HG03159 (cell line): ENCODE results near the gene SCIN.

ENCODE experiments used
- ATAC-seq: cut with Tn5 transposase; IDR thresholded peaks from one replicate; pipeline ENCODE4 v1.9.1; 2021; ENCODE audit warnings: mild to moderate bottlenecking, moderate library complexity; ENCODE audit not compliant: unreplicated experiment

The SCIN gene

GRCh38 chr7:12567015-12567414 lies 3.5 kb upstream of the SCIN start:
- peak; percentile 85 for ATAC-seq

GRCh38 chr7:12569673-12570072 lies 847 bp upstream of the SCIN start:
- ATAC-seq: peak; percentile 31

- peak; percentile 27 for ATAC-seq
Observed at GRCh38 chr7:12570168-12570533, 369 bp upstream of the SCIN start.

- no peak for ATAC-seq
Observed at GRCh38 chr7:12571691-12572090, 1.2 kb downstream of the SCIN start.

GRCh38 chr7:12572941-12573575 lies 2.5 kb downstream of the SCIN start:
- ATAC-seq: no peak

GRCh38 chr7:12573885-12574284 lies 3.4 kb downstream of the SCIN start:
- no peak for ATAC-seq

- no peak for ATAC-seq
Observed at GRCh38 chr7:12578930-12579640, 8.6 kb downstream of the SCIN start.

GRCh38 chr7:12581897-12582296 lies 11.4 kb downstream of the SCIN start:
- no peak for ATAC-seq

GRCh38 chr7:12582362-12582761 lies 11.8 kb downstream of the SCIN start:
- no peak for ATAC-seq

GRCh38 chr7:12583176-12583575 lies 12.7 kb downstream of the SCIN start:
- no peak for ATAC-seq

- no peak for ATAC-seq
Observed at GRCh38 chr7:12583922-12584321, 13.4 kb downstream of the SCIN start.

- ATAC-seq: peak; percentile 98
Observed at GRCh38 chr7:12584930-12585329, 14.4 kb downstream of the SCIN start.

GRCh38 chr7:12586271-12586670 lies 15.8 kb downstream of the SCIN start:
- ATAC-seq: no peak

GRCh38 chr7:12588259-12588904 lies 17.9 kb downstream of the SCIN start:
- no peak for ATAC-seq

GRCh38 chr7:12590559-12590958 lies 20.0 kb downstream of the SCIN start:
- ATAC-seq: no peak

- ATAC-seq: no peak
Observed at GRCh38 chr7:12594122-12594897, 23.8 kb downstream of the SCIN start.

GRCh38 chr7:12595148-12595547 lies 24.6 kb downstream of the SCIN start:
- no peak for ATAC-seq

GRCh38 chr7:12596225-12596790 lies 25.8 kb downstream of the SCIN start:
- ATAC-seq: no peak

- peak; percentile 76 for ATAC-seq
Observed at GRCh38 chr7:12601302-12601869, 30.9 kb downstream of the SCIN start.

- ATAC-seq: no peak
Observed at GRCh38 chr7:12607134-12607533, 36.6 kb downstream of the SCIN start.

GRCh38 chr7:12609561-12609960 lies 39.0 kb downstream of the SCIN start:
- ATAC-seq: no peak
